GM12874 (cell line): ENCODE results near the gene LRRFIP1.

Experiments
- TF ChIP-seq, protein P1 (sequence below): IDR thresholded peaks from 2 replicates; pipeline ENCODE4 v1.5.1; 2011; ENCODE audit warnings: low read depth, mild to moderate bottlenecking, control low read depth, low read length, moderate library complexity; ENCODE audit not compliant: insufficient read depth

The LRRFIP1 gene

GRCh38 chr2:237651761-237652160, 24.4 kb downstream of the LRRFIP1 start:
- TF ChIP-seq, protein P1, sequence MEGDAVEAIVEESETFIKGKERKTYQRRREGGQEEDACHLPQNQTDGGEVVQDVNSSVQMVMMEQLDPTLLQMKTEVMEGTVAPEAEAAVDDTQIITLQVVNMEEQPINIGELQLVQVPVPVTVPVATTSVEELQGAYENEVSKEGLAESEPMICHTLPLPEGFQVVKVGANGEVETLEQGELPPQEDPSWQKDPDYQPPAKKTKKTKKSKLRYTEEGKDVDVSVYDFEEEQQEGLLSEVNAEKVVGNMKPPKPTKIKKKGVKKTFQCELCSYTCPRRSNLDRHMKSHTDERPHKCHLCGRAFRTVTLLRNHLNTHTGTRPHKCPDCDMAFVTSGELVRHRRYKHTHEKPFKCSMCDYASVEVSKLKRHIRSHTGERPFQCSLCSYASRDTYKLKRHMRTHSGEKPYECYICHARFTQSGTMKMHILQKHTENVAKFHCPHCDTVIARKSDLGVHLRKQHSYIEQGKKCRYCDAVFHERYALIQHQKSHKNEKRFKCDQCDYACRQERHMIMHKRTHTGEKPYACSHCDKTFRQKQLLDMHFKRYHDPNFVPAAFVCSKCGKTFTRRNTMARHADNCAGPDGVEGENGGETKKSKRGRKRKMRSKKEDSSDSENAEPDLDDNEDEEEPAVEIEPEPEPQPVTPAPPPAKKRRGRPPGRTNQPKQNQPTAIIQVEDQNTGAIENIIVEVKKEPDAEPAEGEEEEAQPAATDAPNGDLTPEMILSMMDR: no peak

- TF ChIP-seq, protein P1: no peak
These were observed 24.8 kb downstream of the LRRFIP1 start for GRCh38 chr2:237652181-237652580.

DNA sequence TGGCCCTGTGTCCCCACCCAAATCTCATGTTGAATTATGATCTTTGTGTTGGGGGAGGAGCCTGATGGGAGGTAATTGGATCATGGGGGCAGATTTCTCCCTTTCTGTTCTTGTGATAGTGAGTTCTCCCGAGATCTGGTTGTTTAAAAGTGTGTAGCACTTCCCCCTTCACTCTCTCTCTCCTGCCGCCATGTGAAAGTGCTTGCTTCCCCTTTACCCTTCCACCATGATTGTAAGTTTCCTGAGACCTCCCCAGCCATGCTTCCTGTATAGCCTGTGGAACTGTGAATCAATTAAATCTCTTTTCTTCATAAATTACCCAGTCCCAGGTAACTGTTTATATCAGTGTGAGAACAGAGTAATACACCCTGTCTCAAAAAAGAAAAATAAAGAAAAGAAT, 25.5 kb downstream of the LRRFIP1 start:
- TF ChIP-seq, protein P1: no peak

DNA sequence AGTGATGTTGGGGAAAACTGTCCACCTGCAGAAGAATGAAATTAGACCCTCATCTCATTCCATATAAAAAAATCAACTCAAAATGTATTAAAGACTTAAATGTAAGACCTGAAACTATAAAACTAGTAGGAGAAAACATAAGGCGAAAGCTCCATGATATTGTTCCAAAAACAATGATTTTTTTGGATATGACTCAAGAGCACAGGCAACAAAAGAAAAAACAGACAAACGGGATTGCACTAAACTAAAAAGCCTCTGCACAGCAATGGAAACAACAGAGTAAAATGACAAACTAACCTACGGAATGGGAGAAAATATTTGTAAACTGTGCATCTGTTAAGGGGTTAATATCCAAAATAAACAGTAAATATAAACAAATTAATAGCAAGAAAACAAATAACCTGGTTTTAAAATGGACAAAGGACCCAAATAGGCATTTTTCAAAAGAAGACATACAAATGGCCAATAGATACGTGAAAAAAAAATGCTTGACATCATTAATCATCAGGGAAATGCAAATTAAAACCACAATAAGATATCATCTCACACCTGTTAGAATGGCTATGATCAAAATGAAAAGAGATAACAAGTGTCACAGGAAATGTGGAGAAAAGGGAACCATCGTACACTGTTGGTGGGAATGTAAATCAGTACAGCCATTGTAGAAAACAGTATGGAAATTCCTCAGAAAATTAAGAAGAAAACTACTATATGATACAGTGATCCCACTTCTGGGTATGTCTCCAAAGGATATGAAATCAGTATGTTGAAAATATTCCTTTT, 26.6 kb downstream of the LRRFIP1 start:
- TF ChIP-seq, protein P1: no peak

DNA sequence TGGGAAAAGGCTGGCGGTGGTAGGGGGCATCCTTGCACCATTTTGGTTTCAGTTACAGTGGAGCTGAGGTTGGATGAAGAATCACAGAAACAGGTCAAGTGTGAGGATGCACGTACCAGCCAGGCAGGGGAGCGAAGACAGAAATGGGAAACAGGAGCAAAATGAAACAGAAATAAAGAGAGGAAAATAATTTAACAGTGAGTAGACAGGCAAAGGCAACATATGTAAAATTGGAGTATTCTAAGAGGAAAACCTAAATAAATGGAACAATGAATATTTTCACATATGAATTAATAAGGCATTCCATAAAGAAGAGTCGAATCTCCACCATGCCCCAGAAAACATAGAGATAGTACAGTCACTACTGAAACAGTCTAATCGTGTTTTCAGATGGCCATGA, 29.7 kb downstream of the LRRFIP1 start:
- TF ChIP-seq, protein P1: no peak

DNA sequence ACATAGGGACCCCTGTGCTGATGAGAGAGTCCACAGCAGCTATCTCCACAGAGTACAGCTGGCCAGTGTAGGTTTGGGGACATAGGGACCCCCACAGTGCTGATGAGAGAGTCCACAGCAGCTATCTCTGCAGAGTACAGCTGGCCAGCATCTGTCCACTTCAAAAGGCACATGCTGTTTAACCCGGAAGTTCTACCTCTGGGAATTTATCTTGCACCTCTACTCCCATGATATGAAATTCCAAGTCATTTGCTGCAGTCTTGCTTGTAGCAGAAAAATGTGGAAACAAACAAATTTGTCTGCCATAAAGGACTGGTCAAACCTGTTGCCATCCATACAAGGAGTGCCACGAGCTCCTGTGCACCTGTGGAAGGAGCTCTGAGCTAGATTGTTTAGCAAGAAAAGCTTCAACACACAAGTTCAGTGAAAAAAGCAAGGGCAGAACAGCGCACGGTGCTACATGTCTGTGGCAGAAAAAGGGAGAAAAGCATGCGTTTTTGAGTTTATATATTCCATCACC, 33.1 kb downstream of the LRRFIP1 start:
- TF ChIP-seq, protein P1: no peak

DNA sequence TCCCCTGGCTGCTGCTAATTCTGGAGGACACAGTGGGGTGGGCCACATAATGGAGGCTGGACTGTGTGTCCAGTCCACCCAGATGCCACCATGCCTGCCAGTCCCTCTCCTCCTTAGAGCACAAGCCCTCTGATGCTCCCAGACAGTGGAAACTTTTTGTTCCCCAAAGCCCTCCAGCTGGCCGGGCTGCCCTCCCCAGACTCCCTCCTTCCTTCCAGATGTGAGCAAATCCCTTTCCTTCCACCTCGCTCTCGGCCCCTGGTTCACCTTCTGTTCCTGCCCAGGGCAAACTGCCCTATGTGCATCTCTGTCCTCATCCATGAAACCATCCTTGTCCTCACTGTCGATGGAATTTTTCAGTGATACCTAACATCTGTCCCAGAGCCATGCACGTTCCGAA, 33.9 kb downstream of the LRRFIP1 start:
- TF ChIP-seq, protein P1: no peak
